Measurements from ENCODE around the gene RAB3GAP2. TPM values are rescaled to one million over a fixed set of nuclear protein-coding genes. Genes with fewer than 3 reads are reported as not detected.
"Not testable (repeated sequence)": the region's sequence is repeated elsewhere in the genome, so short reads cannot be mapped to it uniquely, and the experiment has no call there.

Gene RAB3GAP2
- total RNA-seq, 1 donor from 2014 or later, result 26.1 TPM

GRCh38 chr1:220271706-220272046 is 577 bp downstream of the RAB3GAP2 start:
- DNase-seq (ENCODE audit: low read depth) (peak; percentile 34), FAIRE-seq (no peak)
- no peak for TF ChIP-seq CTCF (IDR thresholded peaks at IDR 0.05; ENCODE audit: insufficient read depth, low read length, severe bottlenecking)

GRCh38 chr1:220269036-220269435 is 3.2 kb downstream of the RAB3GAP2 start:
- DNase-seq (ENCODE audit: low read depth) (no peak), FAIRE-seq (no peak)
- peaks cover 4% of the 10 kb centered on the region for H3K36me3 ChIP-seq (ENCODE audit: control insufficient read depth, insufficient read depth, low read length)

More at GRCh38 chr1:220271706-220272046, 577 bp downstream of the RAB3GAP2 start:
- Histone ChIP-seq H3K36me3 (ENCODE audit: control insufficient read depth, insufficient read depth, low read length) (peaks cover 4% of the 10 kb centered on the region), H3K4me3 (ENCODE audit: low read depth, low read length) (peak overlapping the region; percentile 97), H3K27me3 (ENCODE audit: control insufficient read depth, insufficient read depth, low read length) (no peaks in the 10 kb centered on the region)

DNA sequence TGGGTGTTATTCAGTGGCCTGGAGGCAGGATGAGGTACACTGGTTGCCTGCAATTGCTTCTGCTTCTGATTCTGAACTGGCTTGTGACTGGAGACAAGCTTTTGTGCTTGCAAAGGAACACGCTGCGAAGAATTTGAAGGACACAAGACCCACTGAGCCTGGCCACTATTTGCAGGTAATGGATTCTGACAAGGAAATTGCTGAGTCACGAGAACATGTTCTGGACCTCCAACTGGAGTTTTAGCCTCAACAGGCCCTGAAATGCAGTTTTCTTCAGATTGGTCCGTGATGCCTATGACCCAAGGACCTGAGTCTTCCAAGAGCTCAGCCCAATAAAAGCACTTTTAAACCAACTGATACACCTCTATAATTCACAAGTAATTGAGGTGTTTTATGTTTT is 4.6 kb downstream of the RAB3GAP2 start:
- no peak for FAIRE-seq
- Histone ChIP-seq H3K4me3 (ENCODE audit: low read depth, low read length) (no peak overlapping the region), H3K27me3 (ENCODE audit: control insufficient read depth, insufficient read depth, low read length) (no peaks in the 10 kb centered on the region), H3K36me3 (ENCODE audit: control insufficient read depth, insufficient read depth, low read length) (peaks cover 4% of the 10 kb centered on the region)
- no peak for DNase-seq (ENCODE audit: low read depth)
- TF ChIP-seq CTCF (IDR thresholded peaks at IDR 0.05; ENCODE audit: insufficient read depth, low read length, severe bottlenecking), result no peak

More at GRCh38 chr1:220269036-220269435, 3.2 kb downstream of the RAB3GAP2 start:
- Histone ChIP-seq H3K4me3 (ENCODE audit: low read depth, low read length) (no peak overlapping the region), H3K27me3 (ENCODE audit: control insufficient read depth, insufficient read depth, low read length) (no peaks in the 10 kb centered on the region)
- no peak for TF ChIP-seq CTCF (IDR thresholded peaks at IDR 0.05; ENCODE audit: insufficient read depth, low read length, severe bottlenecking)

- H3K4me3 ChIP-seq (ENCODE audit: low read depth, low read length); FAIRE-seq; DNase-seq (ENCODE audit: low read depth); H3K36me3 ChIP-seq (ENCODE audit: control insufficient read depth, insufficient read depth, low read length); H3K27me3 ChIP-seq (ENCODE audit: control insufficient read depth, insufficient read depth, low read length): not testable (repeated sequence)
Observed at GRCh38 chr1:220260228-220260627, 12.0 kb downstream of the RAB3GAP2 start.

GRCh38 chr1:220259756-220260155 is 12.5 kb downstream of the RAB3GAP2 start:
- FAIRE-seq; DNase-seq (ENCODE audit: low read depth); H3K27me3 ChIP-seq (ENCODE audit: control insufficient read depth, insufficient read depth, low read length): not testable (repeated sequence)

GRCh38 chr1:220256194-220256593 is 16.1 kb downstream of the RAB3GAP2 start:
- H3K4me3 ChIP-seq (ENCODE audit: low read depth, low read length); H3K27me3 ChIP-seq (ENCODE audit: control insufficient read depth, insufficient read depth, low read length); FAIRE-seq; DNase-seq (ENCODE audit: low read depth); H3K36me3 ChIP-seq (ENCODE audit: control insufficient read depth, insufficient read depth, low read length): not testable (repeated sequence)

More at GRCh38 chr1:220259756-220260155, 12.5 kb downstream of the RAB3GAP2 start:
- not testable (repeated sequence) for H3K4me3 ChIP-seq (ENCODE audit: low read depth, low read length); H3K36me3 ChIP-seq (ENCODE audit: control insufficient read depth, insufficient read depth, low read length)

DNA sequence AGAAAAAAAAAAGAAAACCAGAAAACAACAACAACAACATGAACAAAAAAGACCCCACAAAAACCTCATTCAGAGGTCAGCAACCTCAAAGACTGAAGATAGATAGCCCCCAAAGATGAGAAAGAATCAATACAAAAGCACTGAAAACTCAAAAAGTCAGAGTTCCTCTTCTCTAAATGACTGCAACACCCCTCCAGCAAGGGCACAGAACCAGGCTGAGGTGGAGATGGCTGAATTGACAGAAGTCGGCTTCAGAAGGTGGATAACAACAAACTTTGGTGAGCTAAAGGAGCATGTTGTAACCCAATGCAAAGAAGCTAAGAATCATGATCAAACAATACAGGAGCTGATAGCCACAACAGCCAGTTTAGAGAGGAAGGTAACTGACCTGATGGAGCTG is 17.0 kb downstream of the RAB3GAP2 start:
- no peak overlapping the region for H3K4me3 ChIP-seq (ENCODE audit: low read depth, low read length)
- no peaks in the 10 kb centered on the region for H3K36me3 ChIP-seq (ENCODE audit: control insufficient read depth, insufficient read depth, low read length)
- H3K27me3 ChIP-seq (ENCODE audit: control insufficient read depth, insufficient read depth, low read length), result no peaks in the 10 kb centered on the region
- DNase-seq (ENCODE audit: low read depth), result no peak
- TF ChIP-seq CTCF (IDR thresholded peaks at IDR 0.05; ENCODE audit: insufficient read depth, low read length, severe bottlenecking), result no peak
- no peak for FAIRE-seq

DNA sequence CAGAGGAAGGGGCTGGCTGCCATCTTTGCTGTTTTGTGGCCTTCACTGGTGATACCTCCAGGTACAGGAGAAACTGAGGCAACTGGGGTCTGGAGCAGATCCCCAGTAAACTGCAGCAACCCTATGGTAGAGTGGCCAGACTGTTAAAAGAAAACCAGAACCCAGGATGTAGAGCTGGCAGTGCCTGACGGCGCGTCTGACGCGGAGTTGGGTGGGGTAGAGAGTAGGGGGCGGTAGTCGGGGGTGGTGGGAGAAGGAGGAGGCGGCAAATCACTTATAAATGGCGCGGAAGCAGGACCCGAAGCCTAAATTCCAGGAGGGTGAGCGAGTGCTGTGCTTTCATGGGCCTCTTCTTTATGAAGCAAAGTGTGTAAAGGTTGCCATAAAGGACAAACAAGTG is 19.0 kb downstream of the RAB3GAP2 start:
- FAIRE-seq; DNase-seq (ENCODE audit: low read depth); H3K36me3 ChIP-seq (ENCODE audit: control insufficient read depth, insufficient read depth, low read length); H3K4me3 ChIP-seq (ENCODE audit: low read depth, low read length); H3K27me3 ChIP-seq (ENCODE audit: control insufficient read depth, insufficient read depth, low read length): not testable (repeated sequence)
